Measurements from ENCODE around the gene BMPR1B.

The BMPR1B gene

DNA sequence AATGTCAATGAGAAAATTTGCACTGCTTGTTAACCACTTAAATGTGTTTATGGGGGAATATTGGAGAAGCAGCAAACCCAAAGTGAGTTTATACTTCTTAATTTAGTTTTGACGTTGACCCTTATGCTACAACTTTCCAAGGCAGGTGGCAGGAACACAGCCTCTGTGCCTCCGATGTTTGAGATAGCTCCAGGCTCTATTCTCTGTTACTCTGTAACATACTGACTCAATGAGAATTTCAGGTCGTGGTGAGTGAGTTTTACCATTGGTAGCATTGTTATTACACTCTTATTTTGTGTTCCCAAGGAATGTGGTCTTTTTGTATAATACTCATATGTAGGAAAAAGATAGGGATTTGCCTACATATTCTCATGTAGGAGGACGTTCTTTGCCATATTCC is 210.7 kb downstream of the BMPR1B start:
- Histone ChIP-seq H3K4me3 (ENCODE audit: low read depth in 1 of 2, low read length in 2 of 2) (no peak overlapping the region), H3K27ac (ENCODE audit: low read length) (no peak overlapping the region), H3K4me1 (ENCODE audit: insufficient read depth, low read length) (no peaks in the 10 kb centered on the region), H3K36me3 (ENCODE audit: insufficient read depth, low read length) (no peaks in the 10 kb centered on the region), H2AFZ (ENCODE audit: low read depth, low read length) (no peak overlapping the region; the same call in 1 of the 2 replicates), H3K9ac (ENCODE audit: low read depth, low read length) (no peak overlapping the region), H3K79me2 (ENCODE audit: insufficient read depth, low read length) (no peaks in the 10 kb centered on the region), H3K4me2 (ENCODE audit: insufficient read depth, low read length) (no peak overlapping the region), H4K20me1 (ENCODE audit: insufficient read depth, low read length) (no peaks in the 10 kb centered on the region), H3K27me3 (ENCODE audit: insufficient read depth, low read length, poor library complexity) (no peaks in the 10 kb centered on the region), H3K9me3 (ENCODE audit: insufficient read depth, low read length, severe bottlenecking) (peaks cover 1% of the 10 kb centered on the region)
- DNase-seq: no peak
- ATAC-seq (ENCODE audit: insufficient read depth, low read depth): no peak
- TF ChIP-seq, protein P1, sequence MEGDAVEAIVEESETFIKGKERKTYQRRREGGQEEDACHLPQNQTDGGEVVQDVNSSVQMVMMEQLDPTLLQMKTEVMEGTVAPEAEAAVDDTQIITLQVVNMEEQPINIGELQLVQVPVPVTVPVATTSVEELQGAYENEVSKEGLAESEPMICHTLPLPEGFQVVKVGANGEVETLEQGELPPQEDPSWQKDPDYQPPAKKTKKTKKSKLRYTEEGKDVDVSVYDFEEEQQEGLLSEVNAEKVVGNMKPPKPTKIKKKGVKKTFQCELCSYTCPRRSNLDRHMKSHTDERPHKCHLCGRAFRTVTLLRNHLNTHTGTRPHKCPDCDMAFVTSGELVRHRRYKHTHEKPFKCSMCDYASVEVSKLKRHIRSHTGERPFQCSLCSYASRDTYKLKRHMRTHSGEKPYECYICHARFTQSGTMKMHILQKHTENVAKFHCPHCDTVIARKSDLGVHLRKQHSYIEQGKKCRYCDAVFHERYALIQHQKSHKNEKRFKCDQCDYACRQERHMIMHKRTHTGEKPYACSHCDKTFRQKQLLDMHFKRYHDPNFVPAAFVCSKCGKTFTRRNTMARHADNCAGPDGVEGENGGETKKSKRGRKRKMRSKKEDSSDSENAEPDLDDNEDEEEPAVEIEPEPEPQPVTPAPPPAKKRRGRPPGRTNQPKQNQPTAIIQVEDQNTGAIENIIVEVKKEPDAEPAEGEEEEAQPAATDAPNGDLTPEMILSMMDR (IDR thresholded peaks at IDR 0.05; ENCODE audit: borderline replicate concordance, extremely low read depth, low read length, poor library complexity, severe bottlenecking): no peak
- TF ChIP-seq EZH2 (IDR thresholded peaks at IDR 0.05; ENCODE audit: borderline replicate concordance, low read depth, low read length, severe bottlenecking): no peak

DNA sequence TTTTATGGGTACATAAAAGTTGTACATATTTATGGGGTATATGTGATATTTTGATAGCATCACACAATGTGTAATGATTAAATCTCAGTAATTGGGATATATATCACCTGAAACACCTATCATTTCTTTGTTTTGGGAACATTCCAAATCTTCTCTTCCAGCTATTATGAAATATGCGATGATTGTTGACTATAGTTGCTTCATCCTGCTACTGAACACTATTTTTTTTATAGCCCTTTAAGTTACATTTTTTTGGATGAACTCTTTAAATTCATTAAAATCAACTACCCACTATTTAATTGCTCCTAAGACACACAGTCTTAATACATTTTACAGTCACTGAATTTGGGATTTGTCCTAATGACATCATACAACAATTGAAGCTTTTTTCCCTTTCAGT is 212.9 kb downstream of the BMPR1B start:
- Histone ChIP-seq H3K9me3 (ENCODE audit: insufficient read depth, low read length, severe bottlenecking) (no peaks in the 10 kb centered on the region), H3K27me3 (ENCODE audit: insufficient read depth, low read length, poor library complexity) (no peaks in the 10 kb centered on the region), H3K4me1 (ENCODE audit: insufficient read depth, low read length) (peaks cover 5% of the 10 kb centered on the region; the same call in 1 of the 2 replicates), H3K79me2 (ENCODE audit: insufficient read depth, low read length) (no peaks in the 10 kb centered on the region), H3K4me2 (ENCODE audit: insufficient read depth, low read length) (no peak overlapping the region), H3K9ac (ENCODE audit: low read depth, low read length) (no peak overlapping the region), H3K27ac (ENCODE audit: low read length) (no peak overlapping the region), H3K36me3 (ENCODE audit: insufficient read depth, low read length) (no peaks in the 10 kb centered on the region), H3K4me3 (ENCODE audit: low read depth in 1 of 2, low read length in 2 of 2) (no peak overlapping the region), H2AFZ (ENCODE audit: low read depth, low read length) (no peak overlapping the region), H4K20me1 (ENCODE audit: insufficient read depth, low read length) (no peaks in the 10 kb centered on the region)
- TF ChIP-seq, protein P1 (IDR thresholded peaks at IDR 0.05; ENCODE audit: borderline replicate concordance, extremely low read depth, low read length, poor library complexity, severe bottlenecking): no peak
- no peak for TF ChIP-seq EZH2 (IDR thresholded peaks at IDR 0.05; ENCODE audit: borderline replicate concordance, low read depth, low read length, severe bottlenecking)
- DNase-seq: no peak
- no peak for ATAC-seq (ENCODE audit: insufficient read depth, low read depth)

DNA sequence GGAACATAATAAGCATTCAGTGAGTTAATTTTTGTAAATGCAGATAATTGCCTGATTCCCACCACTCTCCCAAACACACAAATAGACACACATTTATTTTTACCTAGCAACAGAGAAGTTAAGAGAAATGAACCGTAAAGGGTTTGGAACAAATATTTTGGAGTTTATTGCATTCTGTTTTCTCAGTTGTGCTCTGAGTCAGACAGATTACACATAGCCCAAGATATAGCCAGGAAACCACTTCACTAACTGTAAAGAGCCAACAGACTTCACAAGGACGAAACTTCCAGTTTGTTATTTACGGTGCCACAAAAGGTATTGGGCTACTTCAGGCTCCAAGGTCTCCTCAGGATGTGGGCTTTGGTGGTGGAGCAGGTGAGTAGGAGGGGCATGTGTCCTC is 217.0 kb downstream of the BMPR1B start:
- peaks cover 5% of the 10 kb centered on the region; the same call in 1 of the 2 replicates for H3K4me1 ChIP-seq (ENCODE audit: insufficient read depth, low read length)
- H3K27me3 ChIP-seq (ENCODE audit: insufficient read depth, low read length, poor library complexity): no peaks in the 10 kb centered on the region
- H3K79me2 ChIP-seq (ENCODE audit: insufficient read depth, low read length): no peaks in the 10 kb centered on the region
- H3K36me3 ChIP-seq (ENCODE audit: insufficient read depth, low read length): no peaks in the 10 kb centered on the region
- no peak overlapping the region for H2AFZ ChIP-seq (ENCODE audit: low read depth, low read length)
- no peaks in the 10 kb centered on the region for H4K20me1 ChIP-seq (ENCODE audit: insufficient read depth, low read length)
- no peak overlapping the region for H3K9ac ChIP-seq (ENCODE audit: low read depth, low read length)
- no peak overlapping the region for H3K4me3 ChIP-seq (ENCODE audit: low read depth in 1 of 2, low read length in 2 of 2)
- ATAC-seq (ENCODE audit: insufficient read depth, low read depth) (peak; percentile 58; the same call in 2 of the 3 replicates), DNase-seq (no peak)
- no peak overlapping the region for H3K4me2 ChIP-seq (ENCODE audit: insufficient read depth, low read length)
- TF ChIP-seq, protein P1 (IDR thresholded peaks at IDR 0.05; ENCODE audit: borderline replicate concordance, extremely low read depth, low read length, poor library complexity, severe bottlenecking): no peak
- TF ChIP-seq EZH2 (IDR thresholded peaks at IDR 0.05; ENCODE audit: borderline replicate concordance, low read depth, low read length, severe bottlenecking): no peak
- H3K9me3 ChIP-seq (ENCODE audit: insufficient read depth, low read length, severe bottlenecking): no peaks in the 10 kb centered on the region
- no peak overlapping the region for H3K27ac ChIP-seq (ENCODE audit: low read length)

Measured in DND-41 (cell line).